Ureter (tissue), 1 donor: ENCODE measurements around the gene RALBP1. TPM values are rescaled to one million over a fixed set of nuclear protein-coding genes. Genes with fewer than 3 reads are reported as not detected.

Experiments
- DNase-seq: peaks from one replicate; pipeline ENCODE4 v3.0.0-alpha.2; 2020; ENCODE audit warnings: low spot score
- total RNA-seq: library from RNA; stranded (reverse); gene quantifications from one replicate; pipeline ENCODE4 v1.2.4, GENCODE V29; 2023
- donor health status: DM: yes; HTN: yes; CAD: no.

Gene RALBP1
- total RNA-seq, 1 donor from 2014 or later = 117 TPM

DNA sequence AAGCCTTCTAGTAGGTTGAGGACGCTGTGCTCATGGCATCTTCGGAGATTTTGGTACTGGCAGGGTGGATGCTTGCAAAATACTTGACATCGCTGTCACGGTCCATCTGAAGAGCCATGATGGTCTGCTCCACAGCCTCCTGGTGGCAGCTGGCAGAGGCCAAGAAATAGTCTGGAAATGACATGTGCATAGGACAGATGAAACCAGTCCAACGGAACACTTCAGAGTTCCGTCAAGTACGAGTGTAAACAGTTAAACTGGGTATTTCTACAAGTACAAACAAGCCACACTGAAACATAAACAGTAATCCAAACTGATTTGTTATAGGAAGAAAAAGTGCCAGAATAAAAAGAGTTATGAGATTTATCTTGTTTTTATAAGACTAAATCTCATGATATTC, 72.5 kb downstream of the RALBP1 start:
- DNase-seq = no peak

DNA sequence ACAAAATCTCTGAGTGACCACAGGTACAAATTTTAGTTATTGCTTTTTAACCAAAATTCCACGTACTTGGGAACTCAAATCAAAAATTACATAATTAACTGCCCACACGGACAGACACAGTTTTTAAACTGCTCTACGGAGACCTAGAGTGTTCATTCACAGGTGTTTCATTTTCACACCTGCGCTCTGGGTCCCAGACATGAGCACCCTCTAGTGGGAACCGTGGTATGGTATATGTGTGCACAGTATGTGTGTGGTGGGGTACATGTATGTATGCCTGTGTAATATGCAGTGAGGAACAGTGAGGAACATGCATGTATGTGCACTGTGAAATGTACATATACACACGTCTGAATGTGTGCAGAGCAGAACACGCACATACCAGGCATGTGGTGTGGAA, 74.1 kb downstream of the RALBP1 start:
- DNase-seq = no peak

DNA sequence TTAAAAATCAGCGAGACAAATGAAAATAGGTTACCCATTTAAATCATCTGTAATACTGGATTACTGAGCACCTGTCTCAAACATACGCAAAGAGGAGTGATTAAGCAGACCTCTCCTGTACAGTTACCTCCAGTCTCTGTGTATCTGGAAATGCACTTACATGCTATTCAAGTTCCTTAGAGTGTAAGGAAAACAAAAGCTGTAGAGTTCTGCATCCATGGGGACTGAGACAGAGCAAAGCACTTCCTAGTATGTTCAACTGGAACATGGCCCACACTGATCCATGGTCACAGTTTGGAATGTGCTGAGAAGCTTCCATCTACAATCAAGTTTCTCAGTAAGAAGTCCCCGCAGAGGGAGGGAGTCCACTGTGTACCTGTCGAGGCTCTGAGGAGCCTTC, 75.1 kb downstream of the RALBP1 start:
- no peak for DNase-seq

DNA sequence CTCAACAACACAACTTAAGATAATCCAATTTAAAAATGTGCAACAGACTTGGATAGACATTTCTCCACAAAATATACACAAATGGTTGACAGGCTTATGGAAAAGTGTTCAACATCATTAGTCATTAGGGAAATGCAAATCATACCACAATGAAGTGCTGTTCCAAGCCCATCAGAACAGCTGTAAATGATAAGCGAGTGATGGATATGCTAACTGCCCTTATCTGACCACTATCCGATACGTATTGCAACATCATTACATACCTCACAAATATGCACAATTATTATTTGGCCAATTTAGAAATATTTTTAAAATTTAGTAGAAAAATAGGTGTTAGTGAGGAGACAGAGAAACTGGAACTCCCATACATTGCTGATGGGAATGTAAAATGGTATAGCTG, 76.9 kb downstream of the RALBP1 start:
- no peak for DNase-seq

DNA sequence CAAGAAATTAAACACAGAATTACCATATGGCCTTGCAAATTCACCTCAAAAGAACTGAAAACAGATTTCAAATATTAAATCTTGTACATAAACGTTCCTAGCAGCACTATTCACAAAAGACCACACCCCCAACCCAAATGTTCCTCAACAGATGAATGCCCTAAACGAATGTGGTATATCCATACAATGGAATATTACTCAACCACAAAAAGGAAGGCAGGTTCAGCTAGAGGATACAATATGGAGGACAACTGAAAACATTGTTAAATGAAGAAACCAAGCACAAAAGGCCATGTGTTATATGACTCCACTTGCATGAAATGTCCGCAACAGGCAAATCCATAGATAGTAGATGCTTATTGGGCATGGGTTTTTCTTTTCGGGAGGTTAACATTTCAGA, 77.3 kb downstream of the RALBP1 start:
- no peak for DNase-seq

DNA sequence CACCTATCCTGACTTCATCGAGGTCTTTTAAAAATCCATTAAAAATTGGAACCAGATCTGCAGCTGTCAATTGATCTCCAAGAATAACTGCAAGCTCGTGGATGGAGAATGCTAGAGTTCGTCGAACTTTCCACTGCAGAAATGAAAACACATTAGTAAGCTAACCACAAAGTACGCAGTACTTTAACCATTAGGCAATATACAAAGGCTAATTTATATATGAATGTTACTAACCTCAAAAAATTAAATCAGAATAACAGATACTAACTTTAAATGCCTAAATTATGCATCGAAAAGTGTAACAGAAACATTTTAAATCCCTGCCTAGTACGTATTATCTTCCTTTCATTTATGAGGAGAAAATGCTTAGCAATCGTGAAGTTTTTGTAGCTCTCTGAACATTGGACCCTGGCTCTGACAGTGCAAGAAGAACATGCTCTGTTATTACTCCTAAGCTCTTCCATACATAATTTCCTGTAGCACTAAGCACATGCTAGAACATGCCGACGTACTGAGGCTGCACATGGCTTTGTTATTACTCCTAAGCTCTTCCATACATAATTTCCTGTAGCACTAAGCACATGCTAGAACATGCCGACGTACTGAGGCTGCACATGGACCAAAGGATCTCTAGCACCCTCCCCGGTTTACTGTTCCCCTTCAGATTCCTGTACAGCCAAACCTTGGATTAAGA, 82.1 kb downstream of the RALBP1 start:
- DNase-seq = no peak

DNA sequence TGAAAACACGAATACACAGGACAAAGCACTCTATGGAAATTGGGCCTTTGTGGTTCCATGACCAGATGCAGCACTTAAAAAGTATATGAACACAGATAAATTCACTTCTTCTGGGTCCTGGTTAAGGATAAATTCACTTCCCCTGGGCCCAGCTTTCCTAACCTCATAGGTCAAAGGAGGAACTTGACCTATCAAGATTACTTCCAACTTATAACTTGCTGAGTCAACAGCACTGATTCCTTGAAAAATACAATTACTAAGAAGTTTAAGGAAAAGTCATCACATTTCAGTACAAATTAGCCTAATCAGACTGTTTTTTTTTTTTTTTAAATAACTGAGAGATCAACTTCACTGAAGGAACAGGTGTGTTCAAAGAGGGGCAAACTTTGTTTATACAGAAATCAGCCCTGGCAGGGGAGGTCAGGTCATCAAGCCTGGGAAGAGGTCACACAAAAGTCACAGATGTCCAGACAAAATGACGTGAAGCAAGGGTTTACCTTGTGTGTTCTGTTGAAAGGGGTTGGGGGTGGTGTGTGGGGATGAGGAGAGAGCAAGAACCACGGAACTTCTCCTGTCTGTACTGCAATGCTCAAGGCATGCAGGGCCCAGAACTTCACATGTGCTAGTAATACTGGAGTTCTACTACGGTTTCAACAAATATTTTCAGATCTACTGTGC, 83.2 kb downstream of the RALBP1 start:
- DNase-seq = no peak

DNA sequence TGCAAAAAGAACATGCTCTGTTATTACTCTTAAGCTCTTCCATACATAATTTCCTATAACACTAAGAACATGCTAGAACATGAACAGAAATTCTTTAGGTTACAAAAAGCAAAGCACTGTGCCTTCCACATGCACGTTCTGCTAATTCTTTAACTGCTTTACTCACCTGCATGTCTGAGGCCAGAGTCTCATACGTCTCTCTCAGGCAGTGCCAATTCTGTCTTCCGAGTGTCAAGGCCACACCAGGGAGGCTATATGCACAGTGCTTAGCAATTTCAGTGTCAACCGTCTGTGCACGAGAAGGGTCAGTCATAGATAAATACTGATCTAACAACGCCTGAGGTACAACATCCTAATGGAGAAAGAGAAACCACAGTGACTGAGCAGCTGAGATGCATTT, 83.9 kb downstream of the RALBP1 start:
- no peak for DNase-seq

DNA sequence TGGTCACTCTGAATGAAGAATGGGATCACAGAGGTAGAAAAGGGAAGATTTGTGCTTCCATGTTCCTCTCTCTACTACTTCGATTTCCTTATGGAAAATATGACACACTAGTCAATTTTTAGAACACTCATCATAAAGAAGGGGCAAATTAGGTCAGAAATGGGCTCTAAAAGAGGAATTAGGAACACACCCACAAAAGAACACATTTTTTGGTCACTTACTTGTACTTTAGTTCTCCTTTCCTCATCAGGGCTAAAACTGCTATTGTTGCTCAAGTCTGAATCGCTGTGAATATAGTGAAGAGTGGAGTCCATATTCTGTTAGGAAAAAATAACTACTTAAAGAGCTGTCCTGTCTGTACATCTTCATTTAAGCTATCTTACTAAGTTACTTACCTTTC, 86.4 kb downstream of the RALBP1 start:
- DNase-seq = no peak

DNA sequence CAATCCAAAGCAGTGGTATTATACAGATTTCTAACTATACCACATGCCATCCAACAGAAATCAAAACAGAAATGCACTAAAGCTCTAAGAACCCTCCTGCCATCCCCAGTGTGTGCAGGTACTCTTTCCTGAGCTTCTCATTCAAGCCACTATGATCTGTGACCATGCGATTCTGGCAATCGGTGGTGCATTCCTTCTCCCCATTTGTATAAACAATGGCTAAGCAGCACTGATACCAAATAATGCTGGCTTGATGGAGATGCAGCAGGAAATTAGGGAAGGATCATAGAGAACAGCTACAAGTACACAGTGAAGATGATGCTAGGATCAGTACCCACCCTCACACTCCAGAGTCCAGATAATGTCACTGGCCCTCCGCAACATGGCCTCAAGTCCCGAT, 87.3 kb downstream of the RALBP1 start:
- no peak for DNase-seq

DNA sequence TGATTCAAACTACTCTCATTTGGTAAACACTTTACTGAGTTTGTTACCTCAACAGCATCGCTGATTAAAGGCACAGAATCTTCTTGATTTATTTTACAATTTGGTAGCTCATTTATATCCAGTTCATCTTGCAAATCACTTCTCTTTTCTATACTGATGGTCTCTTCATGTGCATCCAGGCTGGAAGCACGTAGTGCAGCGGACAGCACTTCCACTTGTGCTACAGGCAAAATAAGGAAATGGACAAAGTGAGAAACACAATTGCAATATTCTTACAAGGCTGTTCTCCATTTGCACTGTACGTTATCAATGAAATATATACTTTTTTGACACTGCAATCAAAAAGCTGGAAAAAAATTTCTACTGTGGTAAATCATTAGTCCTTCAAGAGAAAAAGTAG, 88.0 kb downstream of the RALBP1 start:
- DNase-seq = no peak

DNA sequence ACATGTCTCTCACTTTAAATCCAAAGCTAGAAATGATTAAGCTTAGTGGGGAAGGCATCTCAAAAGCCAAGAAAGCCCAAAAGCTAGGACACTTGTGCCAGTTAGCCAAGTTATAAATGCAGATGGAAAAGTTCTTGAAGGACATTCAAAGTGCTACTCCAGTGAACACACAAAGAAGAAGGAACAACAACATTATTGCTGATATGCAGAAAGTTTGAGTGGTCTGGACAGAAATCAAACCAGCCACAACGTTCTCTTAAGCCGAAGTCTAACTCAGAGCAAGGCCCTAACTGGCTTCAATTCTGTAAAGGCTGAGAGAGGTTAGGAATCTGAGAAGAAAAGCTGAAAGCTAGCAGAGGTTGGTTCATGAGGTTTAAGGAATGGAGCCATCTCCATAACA, 90.1 kb downstream of the RALBP1 start:
- DNase-seq = no peak

DNA sequence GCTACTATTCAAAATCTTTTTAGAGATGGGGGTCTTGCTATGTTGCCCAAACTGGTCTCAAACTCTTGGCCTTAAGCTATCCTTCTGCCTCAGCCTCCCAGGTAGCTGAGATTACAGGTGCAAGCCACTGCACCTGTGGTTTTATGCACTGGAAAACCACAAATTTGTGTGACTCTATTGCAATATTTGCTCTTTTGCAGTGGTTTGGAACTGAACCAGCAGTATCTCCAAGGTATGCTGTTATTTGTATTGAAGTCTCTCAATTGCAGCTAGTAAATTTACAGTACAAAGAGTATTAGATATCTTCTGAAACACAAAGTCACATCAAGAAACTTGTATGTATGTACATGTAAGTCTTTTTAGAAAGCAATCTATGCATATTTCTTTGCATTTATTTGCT, 92.9 kb downstream of the RALBP1 start:
- DNase-seq = no peak

DNA sequence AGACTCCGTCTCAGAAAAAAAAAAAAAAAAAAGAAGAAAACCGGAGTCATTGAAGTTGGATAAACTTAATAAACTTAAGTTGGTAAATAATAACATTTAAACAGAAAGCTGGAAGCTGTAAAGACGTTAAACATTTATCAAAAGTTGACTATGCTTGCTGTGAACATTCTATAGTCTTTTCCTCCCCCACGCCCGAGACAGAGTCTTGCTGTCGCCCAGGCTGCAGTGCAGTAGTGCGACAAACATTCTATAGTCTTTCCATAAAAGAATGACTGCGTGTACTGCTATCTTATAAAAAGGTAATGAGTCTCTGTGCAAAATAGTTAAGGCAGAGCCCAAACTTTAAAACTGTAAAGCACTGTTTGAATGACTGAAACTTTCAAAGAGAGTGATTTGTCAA, 93.9 kb downstream of the RALBP1 start:
- DNase-seq = no peak

DNA sequence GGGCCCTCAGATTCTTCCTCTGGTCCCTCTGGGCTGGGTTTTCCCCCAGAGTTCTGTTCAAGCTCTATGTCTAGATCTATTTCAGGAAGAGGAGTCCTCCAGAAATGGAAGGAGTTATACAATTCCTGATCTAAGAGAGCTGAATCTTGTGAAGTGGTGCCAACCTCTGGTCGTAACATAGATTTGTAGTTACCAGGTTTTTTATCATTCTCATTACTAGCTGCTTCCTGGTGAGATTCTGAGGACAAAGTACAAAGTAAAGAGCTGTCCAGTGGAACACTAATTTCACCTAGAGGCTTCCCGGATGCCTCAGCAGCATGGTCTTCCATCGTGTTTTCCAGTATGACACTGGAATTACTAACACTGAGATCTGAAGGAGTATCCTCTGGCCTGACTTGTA, 94.9 kb downstream of the RALBP1 start:
- DNase-seq = no peak

DNA sequence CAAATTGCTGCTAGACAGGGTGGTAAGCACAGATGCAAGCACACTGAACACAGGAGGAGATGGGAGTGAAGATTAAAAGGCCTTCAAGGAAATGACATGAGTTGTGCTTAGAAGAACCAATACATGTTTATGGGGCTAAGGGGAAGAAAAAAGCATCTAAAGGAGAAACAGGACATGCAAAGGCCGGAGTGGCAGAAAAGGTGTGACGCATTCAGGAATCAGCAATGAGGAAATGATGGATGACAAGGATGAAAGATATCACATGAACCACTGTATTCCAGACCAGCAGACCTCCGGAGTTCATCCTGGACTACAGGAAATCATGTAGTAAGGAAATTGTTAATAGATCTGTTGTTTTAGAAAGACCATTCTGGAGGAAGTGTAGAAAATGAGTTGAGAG, 96.2 kb downstream of the RALBP1 start:
- no peak for DNase-seq

DNA sequence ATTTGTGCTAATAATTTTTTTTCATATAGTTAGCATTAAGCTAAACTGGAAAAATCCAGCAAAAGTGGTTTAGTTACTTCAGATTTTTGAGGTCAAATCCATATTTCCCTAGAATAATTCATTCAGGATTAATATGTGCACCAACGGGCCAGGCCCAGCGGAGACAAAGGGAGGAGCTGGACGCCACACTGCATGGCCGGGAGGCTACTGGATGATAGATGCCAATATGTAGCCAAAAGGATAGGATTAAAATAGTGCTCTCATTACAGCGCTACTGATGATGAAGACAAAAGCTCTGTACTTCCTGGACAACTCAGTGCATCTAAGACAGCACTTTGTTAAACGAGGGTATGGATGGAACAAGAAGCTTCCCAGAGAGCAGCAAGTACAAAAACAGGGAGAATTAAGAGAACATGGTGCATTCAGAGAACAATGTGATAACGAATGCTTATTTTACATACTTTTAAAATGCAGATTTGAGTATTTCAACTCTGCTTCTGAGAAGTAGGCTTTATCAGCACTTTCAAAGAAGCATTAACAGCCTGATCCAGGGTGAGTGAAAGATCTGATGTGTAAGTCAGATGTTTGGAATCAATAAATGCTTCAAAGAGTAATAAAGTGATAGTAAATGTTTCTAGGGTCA, 99.3 kb downstream of the RALBP1 start:
- DNase-seq = no peak

DNA sequence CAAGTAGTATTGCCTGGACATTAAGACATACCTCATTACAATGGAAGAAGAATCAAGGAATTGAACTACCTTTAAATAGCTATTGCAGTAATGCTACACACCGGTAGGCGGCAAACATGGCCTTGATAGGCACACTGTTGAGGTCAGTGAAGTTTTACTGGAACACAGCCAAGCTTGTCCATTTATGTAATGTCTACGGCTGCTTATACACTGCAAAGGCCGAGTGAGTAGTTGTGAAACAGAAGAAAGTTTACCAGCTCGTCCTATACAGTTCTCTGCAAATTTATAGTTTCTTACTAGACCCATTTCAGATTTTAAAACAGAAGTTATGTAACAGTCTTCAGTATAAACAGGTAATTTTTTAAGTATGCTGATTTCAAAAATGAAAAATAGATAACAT, 100.2 kb downstream of the RALBP1 start:
- DNase-seq = peak; percentile 79

DNA sequence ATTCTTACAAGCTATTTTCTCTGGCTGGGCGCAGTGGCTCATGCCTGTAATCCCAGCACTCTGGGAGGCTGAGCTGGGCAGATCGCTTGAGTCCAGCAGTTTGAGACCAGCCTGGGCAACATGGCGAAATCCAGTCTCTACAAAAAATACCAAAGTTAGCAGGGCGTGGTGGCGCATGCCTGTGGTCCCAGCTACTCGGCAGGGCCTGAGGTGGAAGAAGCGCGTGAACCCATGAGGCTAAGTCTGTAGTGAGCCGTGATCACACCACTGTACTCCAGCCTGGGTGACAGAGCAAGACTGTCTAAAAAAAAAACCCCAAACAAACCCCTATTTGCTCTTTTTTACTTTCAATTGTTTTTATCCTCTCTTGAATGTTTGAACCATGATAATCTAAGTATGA, 102.0 kb downstream of the RALBP1 start:
- no peak for DNase-seq

DNA sequence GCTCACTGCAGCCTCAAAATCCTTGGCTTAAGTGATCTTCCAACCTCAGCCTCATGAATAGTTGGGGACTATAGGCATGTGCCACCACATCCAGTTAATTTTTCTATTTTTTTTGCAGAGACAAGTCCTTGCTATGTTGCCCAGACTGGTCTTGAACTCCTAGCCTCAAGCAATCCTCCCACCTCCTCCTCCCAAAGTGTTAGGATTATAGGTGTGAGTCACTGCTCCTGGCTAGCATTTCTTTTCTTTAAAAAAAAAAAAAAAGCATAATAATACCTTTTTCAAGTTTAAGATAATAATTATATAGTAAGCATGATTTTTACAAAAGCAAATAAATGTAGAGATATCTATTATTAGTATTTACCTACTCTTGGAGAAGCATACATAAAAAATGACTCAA, 103.0 kb downstream of the RALBP1 start:
- no peak for DNase-seq

DNA sequence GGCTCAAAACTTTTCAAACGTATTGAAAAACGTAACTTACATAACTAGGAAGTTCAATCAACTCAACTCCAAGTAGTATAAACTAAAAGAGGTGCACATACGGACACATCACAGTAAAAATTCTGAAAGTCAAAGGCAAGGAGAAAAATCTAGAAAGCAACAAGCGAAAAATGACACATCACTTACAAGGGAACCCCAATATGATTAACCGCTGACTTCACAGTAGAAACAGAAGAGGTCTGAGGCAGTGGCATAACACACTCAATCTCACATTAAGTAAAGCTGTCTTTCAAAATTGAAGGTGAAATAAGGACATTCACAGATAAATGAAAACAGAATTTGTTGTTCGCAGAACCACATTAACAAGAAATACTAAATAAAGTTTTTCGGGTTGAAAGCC, 106.4 kb downstream of the RALBP1 start:
- no peak for DNase-seq

DNA sequence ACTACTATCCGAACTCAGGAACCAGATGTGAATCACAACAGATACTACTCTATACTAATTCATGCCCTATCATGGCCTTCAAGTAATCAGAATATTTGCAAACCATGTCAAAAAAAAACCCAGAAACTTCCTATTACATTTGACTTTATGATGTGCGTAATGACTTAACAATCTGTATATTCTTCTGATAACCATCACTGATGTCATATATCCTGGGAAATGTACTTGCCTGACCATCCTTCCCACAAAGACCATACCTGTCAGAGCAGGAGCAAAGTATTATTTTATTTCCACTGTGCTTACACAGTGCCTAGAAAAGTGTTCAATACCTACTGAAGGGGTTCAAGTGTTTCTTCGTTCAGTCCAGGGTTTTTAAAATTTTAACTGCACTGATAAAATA, 111.5 kb downstream of the RALBP1 start:
- DNase-seq = no peak
